ENCODE measurements around the gene MYO5B.

Gene MYO5B

DNA sequence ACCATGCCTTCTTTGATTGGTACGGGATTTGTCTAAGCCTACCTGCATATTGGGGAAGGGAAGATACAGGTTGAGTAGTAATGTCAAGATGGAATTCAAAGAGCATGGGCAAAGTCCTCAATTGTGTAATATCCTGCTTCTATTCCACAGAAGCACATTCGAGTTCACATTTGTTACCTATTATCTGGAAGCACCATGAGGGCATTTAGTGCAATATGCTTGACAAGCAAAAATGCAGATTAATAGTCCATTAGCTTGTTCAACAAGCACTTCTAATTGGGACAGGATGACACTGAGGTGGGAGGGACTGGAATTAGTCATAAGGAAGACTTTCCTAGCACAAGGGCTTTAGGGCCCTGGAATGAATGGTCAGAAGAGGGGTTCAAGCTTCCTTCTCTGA lies 40.5 kb downstream of the MYO5B start:
- in situ Hi-C loops (cut with MboI; ENCODE audit: low sequenced_read_pairs): no loop called here

DNA sequence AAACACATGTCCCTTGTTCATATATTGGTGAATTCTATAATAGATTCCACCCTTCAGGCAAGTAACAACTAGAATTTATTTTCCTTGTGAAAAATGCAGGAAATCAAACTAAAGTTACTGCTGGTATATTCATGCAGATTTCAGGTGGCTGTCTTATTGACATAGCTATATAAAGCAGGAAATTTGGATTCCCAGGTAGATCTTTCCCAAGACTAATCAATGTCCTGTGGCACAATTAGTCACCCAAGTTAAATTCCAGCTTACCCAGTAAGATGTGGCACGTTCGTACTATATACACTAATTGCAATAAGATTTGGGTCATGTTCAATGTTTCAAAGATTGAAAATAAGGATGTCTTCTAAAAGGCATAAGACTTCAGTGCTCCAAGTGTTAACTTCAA lies 42.0 kb downstream of the MYO5B start:
- in situ Hi-C loops (cut with MboI; ENCODE audit: low sequenced_read_pairs): no loop called here

DNA sequence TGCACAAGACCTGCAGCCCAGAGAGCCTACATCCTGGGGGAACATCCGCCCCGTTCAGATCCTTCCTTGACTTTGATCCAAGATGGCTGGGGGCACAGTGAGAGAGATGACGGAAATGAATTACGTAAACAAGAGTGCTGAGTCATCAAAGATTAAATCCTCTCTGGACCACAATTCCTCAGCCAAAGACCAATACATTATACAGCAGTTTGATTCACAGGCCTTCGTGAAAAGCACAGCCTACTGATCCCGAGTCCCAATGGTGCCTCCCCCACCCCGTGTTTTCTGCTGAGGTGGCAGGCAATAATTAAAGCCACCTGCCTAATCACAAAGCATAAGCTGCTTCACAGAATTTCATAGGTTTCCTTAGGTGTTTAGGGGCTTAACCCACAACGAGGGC lies 43.0 kb downstream of the MYO5B start:
- in situ Hi-C loops (cut with MboI; ENCODE audit: low sequenced_read_pairs): no loop called here

DNA sequence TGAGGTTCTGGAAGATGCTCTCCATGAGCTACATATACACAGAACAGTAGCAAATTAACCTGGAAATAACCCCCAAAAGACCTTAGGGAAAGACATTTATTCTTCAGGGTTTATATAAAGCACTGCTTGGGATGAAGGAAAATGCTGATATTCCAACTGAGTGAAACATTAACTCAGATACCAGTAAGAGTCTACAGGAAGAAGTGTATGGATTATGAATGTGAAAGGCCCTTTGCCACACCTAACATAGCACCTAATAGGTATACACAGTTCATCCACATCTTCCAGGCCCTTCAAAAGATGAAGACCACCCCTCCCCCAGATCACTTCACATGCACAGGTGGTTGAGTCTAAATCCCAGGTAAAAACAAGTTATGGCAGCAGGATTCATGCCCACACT lies 50.4 kb downstream of the MYO5B start:
- in situ Hi-C loops (cut with MboI; ENCODE audit: low sequenced_read_pairs): no loop called here

DNA sequence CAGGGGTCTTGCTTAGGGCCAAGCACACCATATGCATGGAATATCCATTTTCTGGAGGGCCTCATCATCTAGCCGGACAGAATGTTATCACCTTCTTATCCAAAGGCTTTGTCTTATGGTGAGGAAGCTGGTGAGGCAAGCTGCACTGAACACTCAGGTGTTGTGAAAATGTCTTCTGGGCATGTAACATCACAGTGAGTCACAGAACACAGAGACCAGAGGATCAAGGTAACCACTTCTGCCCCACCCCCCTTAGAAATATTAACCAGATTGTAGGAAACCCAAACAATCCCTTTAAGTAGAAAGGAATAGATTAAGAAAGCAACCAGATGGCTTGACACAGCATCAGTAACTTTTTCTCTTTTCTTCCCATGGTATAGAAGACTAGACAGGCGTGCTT lies 51.1 kb downstream of the MYO5B start:
- in situ Hi-C loops (cut with MboI; ENCODE audit: low sequenced_read_pairs): no loop called here

DNA sequence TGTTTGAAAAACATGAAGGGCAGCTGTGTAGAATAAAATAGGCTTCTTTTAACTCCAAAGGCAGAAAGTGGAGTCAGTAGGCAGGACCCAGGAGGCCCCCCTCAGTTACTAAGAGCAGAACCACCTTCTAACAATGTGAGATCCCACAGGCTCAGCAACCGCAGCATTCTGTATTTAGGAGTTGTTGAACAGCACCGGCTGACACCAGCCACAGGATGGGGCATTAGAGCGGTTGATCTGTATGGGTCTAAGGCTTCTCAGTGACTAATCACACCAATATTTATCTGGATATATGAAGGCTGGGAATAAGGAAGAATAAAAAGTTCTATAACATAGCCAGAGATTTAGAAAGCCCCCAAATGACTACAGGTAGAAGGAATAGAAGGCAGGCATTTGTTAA lies 51.7 kb downstream of the MYO5B start:
- in situ Hi-C loops (cut with MboI; ENCODE audit: low sequenced_read_pairs): no loop called here

DNA sequence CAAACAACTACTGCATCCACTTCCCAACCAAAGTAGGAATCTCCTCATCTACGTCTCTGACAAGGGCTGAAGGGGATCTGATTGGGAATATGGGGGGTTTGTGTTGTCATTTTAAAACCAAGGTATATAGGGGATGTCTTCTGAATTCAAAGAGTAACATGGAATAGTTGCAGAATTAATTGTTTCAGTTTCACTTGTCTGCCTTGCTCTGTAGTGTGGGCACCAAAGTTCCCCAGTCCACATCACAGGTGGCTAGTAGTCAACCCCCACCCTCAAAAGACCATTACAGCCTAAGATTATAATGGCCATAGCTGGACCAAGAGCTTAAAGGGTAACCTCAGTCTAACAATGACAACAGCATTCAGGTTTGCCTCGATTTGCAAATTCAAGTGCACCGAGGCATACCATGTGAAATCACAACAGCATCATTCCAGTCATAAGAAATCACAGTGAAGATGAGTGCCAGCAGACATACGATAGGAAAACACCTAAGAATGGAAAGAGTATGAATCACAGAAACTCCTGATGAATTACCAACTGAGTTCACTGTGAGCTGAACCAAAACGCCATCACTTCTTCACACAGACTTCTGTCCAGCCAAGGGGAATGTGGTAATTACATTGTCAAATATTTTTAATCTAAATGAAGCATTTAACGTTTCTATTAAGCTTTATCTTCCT lies 52.4 kb downstream of the MYO5B start:
- in situ Hi-C loops (cut with MboI; ENCODE audit: low sequenced_read_pairs): no loop called here

DNA sequence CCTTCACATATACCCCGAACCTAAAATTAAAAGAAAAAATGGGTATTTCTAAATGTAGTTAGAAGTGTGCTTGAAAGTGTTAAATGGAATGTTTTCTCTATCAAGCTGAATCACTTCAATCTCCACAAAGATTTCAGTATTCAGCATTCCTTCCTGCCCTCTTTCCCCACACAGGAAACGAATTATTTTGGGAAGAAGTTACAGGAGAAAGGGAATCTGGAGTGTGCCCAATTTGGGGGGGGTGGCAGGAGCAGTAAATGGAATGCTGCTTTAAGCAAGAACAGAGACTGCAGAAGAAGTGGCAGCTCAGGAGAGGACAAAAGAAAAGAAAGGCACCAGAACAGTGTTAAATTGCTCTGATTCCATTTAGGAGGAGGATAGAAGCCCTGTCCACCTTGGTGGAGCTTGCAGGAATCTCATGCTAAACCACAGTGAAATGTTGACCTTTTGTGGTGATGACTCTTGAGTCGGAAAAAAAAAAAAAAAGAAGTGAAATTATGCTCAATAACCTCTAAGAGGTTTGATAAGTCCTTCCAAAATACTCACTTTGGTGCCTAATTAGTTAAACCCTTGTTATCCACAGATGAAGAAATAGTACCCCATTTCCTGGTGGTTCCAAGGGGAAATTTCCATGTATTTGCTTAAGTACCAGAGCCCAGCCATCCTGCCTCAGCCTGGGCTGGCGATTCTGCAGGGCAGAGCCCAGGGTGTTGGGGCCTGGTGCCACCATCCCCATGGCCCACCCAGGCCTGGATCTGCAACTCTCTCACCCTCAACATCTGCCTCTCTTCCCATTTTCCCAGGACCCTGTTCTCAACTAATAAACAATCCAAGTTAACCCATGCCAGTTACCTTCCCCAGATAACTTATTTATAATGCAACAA lies 56.5 kb downstream of the MYO5B start:
- in situ Hi-C loops (cut with MboI; ENCODE audit: low sequenced_read_pairs): no loop called here

DNA sequence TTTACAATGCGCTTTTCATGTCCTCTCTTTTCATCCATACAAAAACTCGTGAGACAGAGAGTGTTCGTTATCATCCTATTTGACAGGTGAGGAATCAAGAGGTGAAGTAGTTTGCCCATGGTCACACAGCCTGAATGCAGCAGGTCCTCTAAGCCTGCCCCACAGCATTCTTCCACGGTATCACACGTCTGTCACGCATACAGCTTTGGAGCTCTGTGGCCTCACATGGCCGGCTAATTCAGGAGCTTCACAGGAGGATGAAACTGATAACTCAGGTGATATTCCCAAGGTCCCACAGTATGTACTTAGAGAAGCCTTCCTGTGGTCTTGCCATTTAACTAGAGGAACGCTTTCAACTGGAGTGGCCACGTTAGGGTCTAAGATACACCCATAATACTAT lies 59.0 kb downstream of the MYO5B start:
- in situ Hi-C loops (cut with MboI; ENCODE audit: low sequenced_read_pairs): no loop called here

DNA sequence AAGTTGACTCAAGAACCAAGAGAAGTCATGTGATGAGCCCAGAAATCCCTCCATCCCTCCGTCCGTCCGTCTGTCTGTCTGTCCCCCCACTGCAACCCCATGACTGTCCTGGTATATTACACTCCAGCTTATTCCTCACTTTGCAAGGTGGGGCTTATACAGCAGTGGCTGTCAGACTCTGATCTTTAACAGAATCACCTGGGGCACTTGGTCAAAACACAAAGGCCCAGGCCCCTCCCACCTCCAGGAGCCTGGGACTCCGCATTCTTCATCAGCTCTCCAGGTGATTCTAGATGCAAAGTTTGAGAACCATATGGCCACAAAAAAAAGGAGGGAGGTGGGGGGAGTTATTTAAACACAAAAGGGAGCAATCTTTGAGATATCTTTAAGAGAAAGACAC lies 61.4 kb downstream of the MYO5B start:
- in situ Hi-C loops (cut with MboI; ENCODE audit: low sequenced_read_pairs): no loop called here

DNA sequence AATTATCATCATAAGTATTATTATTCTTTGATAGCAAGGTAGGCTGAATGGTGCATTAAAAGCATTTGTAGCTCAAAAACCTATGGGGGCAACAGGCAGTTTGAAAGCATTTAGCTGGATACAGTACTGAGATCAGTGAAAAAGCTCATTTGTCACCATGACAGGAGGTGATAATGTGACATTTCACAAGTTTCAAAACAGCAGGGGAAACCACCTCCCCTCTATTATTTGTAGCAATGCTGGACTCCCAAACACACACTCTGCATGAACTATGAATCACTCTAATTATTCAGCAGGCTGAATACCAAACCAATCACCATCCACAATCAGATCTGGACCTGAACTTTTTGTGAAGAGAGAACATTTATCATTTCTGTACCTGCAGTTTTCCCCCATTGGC lies 63.4 kb downstream of the MYO5B start:
- in situ Hi-C loops (cut with MboI; ENCODE audit: low sequenced_read_pairs): no loop called here

DNA sequence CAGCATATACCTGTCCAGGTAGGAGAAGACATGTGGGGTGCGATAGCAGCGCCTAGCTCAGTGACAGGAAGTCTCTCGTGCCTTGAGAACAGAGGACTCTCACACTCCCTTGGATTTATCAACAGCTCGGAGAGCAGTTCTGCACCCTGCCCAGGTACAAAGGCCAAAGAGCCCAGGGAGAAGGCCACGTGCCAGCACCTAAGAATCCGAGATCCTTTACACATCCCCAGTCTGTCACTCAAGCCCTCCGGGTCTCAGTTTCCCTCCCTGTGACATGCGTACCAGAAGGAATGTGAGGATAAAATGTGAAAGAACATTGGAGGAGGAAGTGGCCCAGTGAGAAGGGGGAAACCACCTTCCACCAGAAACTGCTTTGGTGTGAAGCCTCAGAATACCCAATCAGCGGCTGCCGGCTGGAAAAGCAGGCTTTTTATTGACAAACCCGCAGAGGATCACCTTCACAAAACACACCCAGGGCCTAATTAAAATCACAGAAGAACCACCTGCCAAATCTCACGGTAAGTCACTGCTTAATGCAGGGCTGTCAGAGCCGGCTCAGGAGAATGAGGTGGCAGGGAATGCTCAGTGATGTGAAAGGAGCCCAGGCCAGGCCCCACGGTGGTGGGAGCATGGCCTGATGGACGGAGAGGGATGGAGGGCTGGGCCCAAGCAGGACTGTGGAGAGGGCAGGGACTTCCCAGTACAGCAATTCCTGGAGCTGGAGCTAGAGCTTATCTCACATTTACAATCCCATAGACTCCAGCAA lies 66.3 kb downstream of the MYO5B start:
- in situ Hi-C loops (cut with MboI; ENCODE audit: low sequenced_read_pairs): no loop called here

DNA sequence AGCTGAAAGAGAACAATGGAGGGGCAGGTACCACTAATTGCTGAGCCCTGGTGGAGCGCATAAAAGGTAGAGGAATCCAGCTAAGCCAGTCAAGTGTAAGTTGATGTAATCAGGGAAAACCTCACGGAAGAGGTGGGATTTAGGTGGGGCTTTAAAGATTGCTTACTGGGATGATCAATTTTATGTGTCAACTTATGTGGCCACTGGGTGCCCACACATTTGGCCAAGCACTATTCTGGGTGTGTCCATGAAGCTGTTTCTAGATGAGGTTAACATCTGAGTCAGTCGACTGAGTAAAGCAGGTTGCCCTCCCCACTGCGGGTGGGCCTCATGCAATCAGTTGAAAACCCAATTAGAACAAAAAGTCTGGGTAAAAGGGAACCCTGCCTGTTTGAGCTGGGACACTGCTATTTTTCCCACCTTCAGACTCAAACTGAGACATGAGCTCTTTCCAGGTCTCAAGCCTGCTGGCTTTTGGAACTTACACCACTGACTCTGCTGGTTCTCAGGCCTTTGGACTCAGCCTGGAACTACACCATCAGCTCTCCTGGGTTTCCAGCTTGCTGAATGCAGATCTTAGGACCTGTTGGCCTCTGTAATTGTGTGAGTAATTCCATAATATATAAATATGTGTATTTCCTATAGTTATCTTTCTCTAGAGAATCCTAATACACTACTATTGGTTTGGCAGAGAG lies 67.3 kb downstream of the MYO5B start:
- in situ Hi-C loops (cut with MboI; ENCODE audit: low sequenced_read_pairs): no loop called here

DNA sequence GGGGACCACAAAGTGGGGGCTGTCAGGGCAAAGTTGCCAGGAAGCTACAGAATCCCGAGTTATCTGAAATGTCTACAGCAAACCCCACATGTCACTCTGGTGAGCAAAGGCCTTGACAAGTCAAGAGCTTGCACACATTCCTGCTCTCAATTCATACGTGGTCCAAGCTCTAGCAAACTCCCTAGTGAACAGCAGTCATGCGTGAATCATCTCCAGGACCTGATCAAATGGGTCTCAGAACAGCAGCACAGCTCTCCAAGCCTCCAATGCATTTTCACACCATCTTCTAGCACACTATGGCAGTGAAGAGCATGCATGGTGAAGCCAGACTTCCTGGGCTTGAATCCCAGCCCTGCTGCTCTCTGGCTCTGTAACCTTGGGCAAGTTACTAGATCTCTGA lies 68.5 kb downstream of the MYO5B start:
- in situ Hi-C loops (cut with MboI; ENCODE audit: low sequenced_read_pairs): no loop called here

DNA sequence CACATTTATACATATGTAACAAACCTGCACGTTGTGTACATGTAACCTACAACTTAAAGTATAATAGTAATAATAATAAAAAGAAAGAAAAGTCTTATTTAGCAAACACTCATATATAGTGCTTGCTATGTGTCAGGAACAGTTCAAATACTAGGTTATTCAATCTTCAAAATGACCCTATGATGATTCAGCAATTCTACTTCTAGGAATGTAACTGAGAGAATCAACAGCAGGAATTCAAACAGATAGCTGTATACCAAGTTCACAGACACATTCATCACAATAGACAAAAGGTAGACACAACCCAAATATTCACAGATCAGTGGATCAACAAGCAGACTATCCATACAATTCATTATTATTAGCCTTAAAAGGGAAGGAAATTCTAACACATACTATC lies 69.5 kb downstream of the MYO5B start:
- in situ Hi-C loops (cut with MboI; ENCODE audit: low sequenced_read_pairs): no loop called here

DNA sequence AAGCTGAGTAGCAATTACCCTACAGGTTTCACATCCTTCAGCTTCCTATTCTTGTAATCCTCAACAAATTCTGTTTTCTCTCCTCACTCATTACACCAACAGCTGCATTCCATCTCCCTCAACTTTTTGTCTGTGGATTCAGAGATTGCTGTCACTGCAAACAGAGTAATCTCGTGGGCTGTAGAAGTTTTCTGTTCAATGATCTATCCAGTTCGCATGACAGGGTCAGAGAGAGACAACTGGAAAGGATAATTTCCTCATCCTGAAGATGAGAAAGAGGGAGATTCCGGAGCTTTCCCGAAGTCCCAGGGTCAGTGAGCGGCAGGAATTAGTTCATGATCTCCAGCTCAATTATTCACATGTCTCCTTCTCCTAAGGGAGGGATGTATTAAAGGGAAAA lies 75.7 kb downstream of the MYO5B start:
- in situ Hi-C loops (cut with MboI; ENCODE audit: low sequenced_read_pairs): no loop called here

DNA sequence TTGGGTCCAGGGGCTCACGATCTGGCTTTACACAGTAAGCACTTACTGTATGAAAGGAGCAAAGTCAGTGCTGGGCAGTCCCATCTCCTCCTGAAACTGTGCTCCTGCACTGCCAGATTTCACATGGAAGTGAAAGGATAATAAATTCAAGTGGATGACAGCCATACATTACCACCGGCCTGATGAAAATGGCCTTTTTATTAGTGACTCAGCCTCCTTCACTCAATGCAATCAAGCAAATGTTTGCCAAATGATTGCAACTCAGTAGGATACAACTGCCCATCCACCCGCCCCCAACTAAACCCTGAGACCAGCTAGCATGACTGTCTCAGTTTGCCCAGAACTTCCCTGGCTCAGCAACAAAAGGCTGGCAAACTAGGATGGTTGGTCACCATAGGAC lies 77.1 kb downstream of the MYO5B start:
- in situ Hi-C loops (cut with MboI; ENCODE audit: low sequenced_read_pairs): no loop called here

DNA sequence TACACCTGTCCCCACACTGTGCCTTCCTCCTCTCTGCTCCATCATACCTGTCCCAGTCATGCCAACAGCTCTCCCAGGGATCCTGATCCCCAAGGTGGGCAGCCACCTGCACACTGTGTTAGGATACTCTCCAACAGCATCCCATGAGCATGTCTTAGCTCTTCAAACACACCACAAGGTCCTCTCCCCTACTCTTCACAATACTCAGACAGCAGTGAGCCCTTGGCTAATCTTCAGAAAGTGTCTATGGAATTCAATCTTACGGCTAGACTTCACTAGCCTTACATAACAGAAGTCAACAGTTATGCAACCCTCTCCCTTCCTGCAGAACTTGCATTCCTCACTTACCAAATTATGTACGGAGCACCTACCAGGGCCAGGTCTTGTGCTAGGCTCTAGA lies 79.9 kb downstream of the MYO5B start:
- in situ Hi-C loops (cut with MboI; ENCODE audit: low sequenced_read_pairs): no loop called here

DNA sequence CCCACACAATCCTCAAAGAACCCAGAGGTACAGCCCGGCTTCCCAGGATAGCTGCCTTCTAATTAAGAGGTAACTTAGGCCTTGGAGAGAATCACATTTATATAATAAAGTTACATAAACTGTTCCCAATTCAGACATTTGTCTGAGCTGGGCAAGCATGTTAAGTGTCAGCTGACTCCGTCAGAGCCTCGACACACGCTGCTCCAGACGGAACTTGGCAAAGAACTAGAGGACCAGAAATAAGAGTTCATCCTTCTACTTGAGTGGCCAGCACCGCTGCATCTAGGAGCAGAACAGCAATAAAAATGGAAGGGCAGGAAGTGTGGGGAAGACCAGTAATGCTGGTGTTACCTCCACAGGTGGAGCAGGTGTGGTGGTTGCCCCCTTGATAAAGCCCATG lies 80.5 kb downstream of the MYO5B start:
- in situ Hi-C loops (cut with MboI; ENCODE audit: low sequenced_read_pairs): no loop called here

DNA sequence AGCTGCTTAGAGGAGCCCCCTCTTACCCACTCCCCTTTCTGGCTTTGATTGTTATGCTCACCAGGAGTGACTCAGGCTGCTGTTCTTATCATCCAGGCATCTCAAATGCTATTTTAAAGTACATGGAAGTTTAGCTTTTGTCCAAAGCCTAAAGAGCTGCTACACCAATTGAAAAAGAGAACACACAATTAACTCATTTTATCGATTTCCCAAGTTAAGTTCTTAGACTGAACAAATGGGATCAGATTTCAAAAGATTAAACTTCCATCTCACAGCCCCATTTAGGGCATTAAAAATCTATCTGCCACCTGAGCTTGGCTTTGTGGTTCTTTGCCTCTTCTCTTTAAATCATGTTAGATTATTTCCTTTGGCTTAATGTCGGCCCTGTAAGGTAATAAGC lies 81.2 kb downstream of the MYO5B start:
- in situ Hi-C loops (cut with MboI; ENCODE audit: low sequenced_read_pairs): no loop called here

DNA sequence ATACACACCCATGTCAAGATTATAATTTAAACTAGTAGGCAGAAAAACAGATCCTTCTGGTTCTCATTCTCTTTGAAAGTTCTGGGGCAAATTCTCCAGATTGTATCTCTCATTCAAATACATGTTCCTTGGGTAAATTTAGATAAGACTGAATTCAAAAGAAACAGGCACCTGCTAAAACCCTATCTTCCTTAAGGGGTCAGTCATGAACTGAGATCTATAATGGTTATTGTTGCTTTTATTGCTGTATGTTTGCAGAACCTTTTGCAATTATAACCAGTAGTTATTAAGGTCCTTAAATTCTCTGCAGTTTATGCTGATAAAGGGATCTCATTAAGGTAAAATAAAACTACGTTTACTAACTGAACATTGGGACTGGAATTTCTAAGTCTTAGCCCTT lies 83.5 kb downstream of the MYO5B start:
- in situ Hi-C loops (cut with MboI; ENCODE audit: low sequenced_read_pairs): no loop called here
